ENCODE data around the gene SLC2A10.
"Not testable (repeated sequence)": the region's sequence is repeated elsewhere in the genome, so short reads cannot be mapped to it uniquely, and the experiment has no call there.

SLC2A10 gene

GRCh38 chr20:46672543-46673148, 36.8 kb upstream of the SLC2A10 start:
- no peak for DNase-seq (ENCODE audit: low read depth)
- TF ChIP-seq MYC (IDR thresholded peaks at IDR 0.05; ENCODE audit: low read depth, low read length): no peak
- TF ChIP-seq CTCF (IDR thresholded peaks at IDR 0.05; ENCODE audit: low read depth, low read length): no peak
- TF ChIP-seq MAX (IDR thresholded peaks at IDR 0.05; ENCODE audit: low read depth, low read length): no peak
- no peak for TF ChIP-seq POLR2A (IDR thresholded peaks at IDR 0.05; ENCODE audit: extremely low read depth, insufficient read length)
- H3K4me3 ChIP-seq (ENCODE audit: low read depth, low read length): no peak overlapping the region

GRCh38 chr20:46673394-46674252, 35.8 kb upstream of the SLC2A10 start:
- DNase-seq (ENCODE audit: low read depth): no peak
- no peak for TF ChIP-seq CTCF (IDR thresholded peaks at IDR 0.05; ENCODE audit: low read depth, low read length)
- TF ChIP-seq MAX (IDR thresholded peaks at IDR 0.05; ENCODE audit: low read depth, low read length): no peak
- TF ChIP-seq POLR2A (IDR thresholded peaks at IDR 0.05; ENCODE audit: extremely low read depth, insufficient read length): no peak
- TF ChIP-seq MYC (IDR thresholded peaks at IDR 0.05; ENCODE audit: low read depth, low read length): no peak
- H3K4me3 ChIP-seq (ENCODE audit: low read depth, low read length): no peak overlapping the region

GRCh38 chr20:46674253-46675083, 35.0 kb upstream of the SLC2A10 start:
- TF ChIP-seq CTCF (IDR thresholded peaks at IDR 0.05; ENCODE audit: low read depth, low read length): no peak
- TF ChIP-seq MYC (IDR thresholded peaks at IDR 0.05; ENCODE audit: low read depth, low read length): no peak
- no peak for TF ChIP-seq MAX (IDR thresholded peaks at IDR 0.05; ENCODE audit: low read depth, low read length)
- no peak for TF ChIP-seq POLR2A (IDR thresholded peaks at IDR 0.05; ENCODE audit: extremely low read depth, insufficient read length)
- peak; percentile 31 for DNase-seq (ENCODE audit: low read depth)
- no peak overlapping the region for H3K4me3 ChIP-seq (ENCODE audit: low read depth, low read length)

- DNase-seq (ENCODE audit: low read depth); H3K4me3 ChIP-seq (ENCODE audit: low read depth, low read length): not testable (repeated sequence)
Observed at GRCh38 chr20:46676649-46677316, 32.7 kb upstream of the SLC2A10 start.

GRCh38 chr20:46677608-46678007, 31.8 kb upstream of the SLC2A10 start:
- no peak for DNase-seq (ENCODE audit: low read depth)
- no peak overlapping the region for H3K4me3 ChIP-seq (ENCODE audit: low read depth, low read length)
- TF ChIP-seq POLR2A (IDR thresholded peaks at IDR 0.05; ENCODE audit: extremely low read depth, insufficient read length) (no peak), CTCF (IDR thresholded peaks at IDR 0.05; ENCODE audit: low read depth, low read length) (no peak), MYC (IDR thresholded peaks at IDR 0.05; ENCODE audit: low read depth, low read length) (no peak), MAX (IDR thresholded peaks at IDR 0.05; ENCODE audit: low read depth, low read length) (no peak)

Measured in NB4 (cell line).